Vagina (tissue), 2 donors: ENCODE results near the gene DHX35. TPM values are rescaled to one million over a fixed set of nuclear protein-coding genes. Genes with fewer than 3 reads are reported as not detected.

ENCODE experiments used
- DNase-seq, 2 donors: peaks; one replicate each; pipeline ENCODE4 v3.0.0-alpha.2; 2017; ENCODE audit errors: extremely low spot score in 2 of 2
- H3K27ac ChIP-seq: fragments of 200-600 bp; sonication (generic); one replicate; pipeline ENCODE4 v1.5.1; 2019
- H3K27me3 ChIP-seq: fragments of 200-600 bp; sonication (generic); one replicate; pipeline ENCODE4 v1.5.1; 2019
- H3K36me3 ChIP-seq, 2 donors: fragments of 200-600 bp; sonication (generic); one replicate each; pipeline ENCODE4 v1.5.1; 2017 to 2019
- H3K4me1 ChIP-seq: fragments of 200-600 bp; sonication (generic); one replicate; pipeline ENCODE4 v1.5.1; 2019
- H3K4me3 ChIP-seq, 2 donors: fragments of 200-600 bp; sonication (generic); 1 replicate in 1 of 2; 2 replicates in 1 of 2; pipeline ENCODE4 v1.5.1; 2016 to 2019
- H3K9me3 ChIP-seq: fragments of 200-600 bp; sonication (generic); one replicate; pipeline ENCODE4 v1.5.1; 2019
- POLR2A ChIP-seq, 2 donors: fragments of 450-650 bp; IDR thresholded peaks; one replicate each; pipeline ENCODE4 v1.6.1; 2017; ENCODE audit warnings: antibody characterized with exemption in 2 of 2, mild to moderate bottlenecking in 2 of 2, moderate library complexity in 2 of 2
- POLR2AphosphoS5 ChIP-seq, 2 donors: sonication (generic); formaldehyde crosslinking; IDR thresholded peaks; one replicate each; pipeline ENCODE4 v1.9.0; 2017; ENCODE audit warnings: antibody characterized with exemption in 2 of 2, mild to moderate bottlenecking in 2 of 2, low read depth in 1 of 2; ENCODE audit not compliant: insufficient read depth in 1 of 2
- intact Hi-C: fragments of 100-400 bp; cut with DNase I; formaldehyde crosslinking; loops from one replicate; pipeline ENCODE4 v1.15.1; 2023
- total RNA-seq: library from RNA; depleted of rRNA; stranded (reverse); fragments of >200 nt; gene quantifications from one replicate; pipeline ENCODE4 v1.2.3, GENCODE V29; 2016
- TF ChIP-seq, protein P1 (sequence below), 3 experiments: fragments of 450-650 bp in 2 of 3; fragments of 200-600 bp in 1 of 3; sonication (generic) in 1 of 3; IDR thresholded peaks; one replicate each; pipeline ENCODE4 v1.5.1; 2017 to 2019; ENCODE audit warnings: antibody characterized with exemption in 3 of 3, mild to moderate bottlenecking in 2 of 3, moderate library complexity in 2 of 3

The DHX35 gene
- total RNA-seq, 1 donor from 2014 or later, result 13.0 TPM

- Histone ChIP-seq H3K9me3 (no peaks in the 10 kb centered on the region), H3K4me3 (no peak overlapping the region), H3K36me3 (no peaks in the 10 kb centered on the region), H3K27me3 (no peaks in the 10 kb centered on the region), H3K4me1 (peaks cover 17% of the 10 kb centered on the region), H3K27ac (no peak overlapping the region)
- no peak for DNase-seq
- no peak for TF ChIP-seq POLR2AphosphoS5 (IDR thresholded peaks at IDR 0.05; ENCODE audit: insufficient read depth in 1 of 2, low read depth in 1 of 2)
- TF ChIP-seq POLR2A (IDR thresholded peaks at IDR 0.05), result no peak
- TF ChIP-seq, protein P1, sequence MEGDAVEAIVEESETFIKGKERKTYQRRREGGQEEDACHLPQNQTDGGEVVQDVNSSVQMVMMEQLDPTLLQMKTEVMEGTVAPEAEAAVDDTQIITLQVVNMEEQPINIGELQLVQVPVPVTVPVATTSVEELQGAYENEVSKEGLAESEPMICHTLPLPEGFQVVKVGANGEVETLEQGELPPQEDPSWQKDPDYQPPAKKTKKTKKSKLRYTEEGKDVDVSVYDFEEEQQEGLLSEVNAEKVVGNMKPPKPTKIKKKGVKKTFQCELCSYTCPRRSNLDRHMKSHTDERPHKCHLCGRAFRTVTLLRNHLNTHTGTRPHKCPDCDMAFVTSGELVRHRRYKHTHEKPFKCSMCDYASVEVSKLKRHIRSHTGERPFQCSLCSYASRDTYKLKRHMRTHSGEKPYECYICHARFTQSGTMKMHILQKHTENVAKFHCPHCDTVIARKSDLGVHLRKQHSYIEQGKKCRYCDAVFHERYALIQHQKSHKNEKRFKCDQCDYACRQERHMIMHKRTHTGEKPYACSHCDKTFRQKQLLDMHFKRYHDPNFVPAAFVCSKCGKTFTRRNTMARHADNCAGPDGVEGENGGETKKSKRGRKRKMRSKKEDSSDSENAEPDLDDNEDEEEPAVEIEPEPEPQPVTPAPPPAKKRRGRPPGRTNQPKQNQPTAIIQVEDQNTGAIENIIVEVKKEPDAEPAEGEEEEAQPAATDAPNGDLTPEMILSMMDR (IDR thresholded peaks at IDR 0.05), result no peak
- intact Hi-C loops, result loop anchor here (5.0 to 10.0 kb wide), 2 partner anchors 63 to 120 kb away; partner anchors contain the start of gene FAM83D
Observed at GRCh38 chr20:39047417-39047985, 85.4 kb downstream of the DHX35 start.

GRCh38 chr20:39048000-39048696, 86.0 kb downstream of the DHX35 start:
- Histone ChIP-seq H3K36me3 (no peaks in the 10 kb centered on the region), H3K27me3 (no peaks in the 10 kb centered on the region), H3K9me3 (no peaks in the 10 kb centered on the region), H3K27ac (no peak overlapping the region), H3K4me1 (peaks cover 12% of the 10 kb centered on the region), H3K4me3 (no peak overlapping the region)
- TF ChIP-seq POLR2AphosphoS5 (IDR thresholded peaks at IDR 0.05; ENCODE audit: insufficient read depth in 1 of 2, low read depth in 1 of 2) (peak in 1 of 2 donors; percentile 32), POLR2A (IDR thresholded peaks at IDR 0.05) (no peak)
- TF ChIP-seq, protein P1 (IDR thresholded peaks at IDR 0.05), result peak; percentile 88 to 95 (median 92)
- no peak for DNase-seq
- intact Hi-C loops, result loop anchor here (5.0 to 10.0 kb wide), 2 partner anchors 63 to 121 kb away; partner anchors contain the start of gene FAM83D

DNA sequence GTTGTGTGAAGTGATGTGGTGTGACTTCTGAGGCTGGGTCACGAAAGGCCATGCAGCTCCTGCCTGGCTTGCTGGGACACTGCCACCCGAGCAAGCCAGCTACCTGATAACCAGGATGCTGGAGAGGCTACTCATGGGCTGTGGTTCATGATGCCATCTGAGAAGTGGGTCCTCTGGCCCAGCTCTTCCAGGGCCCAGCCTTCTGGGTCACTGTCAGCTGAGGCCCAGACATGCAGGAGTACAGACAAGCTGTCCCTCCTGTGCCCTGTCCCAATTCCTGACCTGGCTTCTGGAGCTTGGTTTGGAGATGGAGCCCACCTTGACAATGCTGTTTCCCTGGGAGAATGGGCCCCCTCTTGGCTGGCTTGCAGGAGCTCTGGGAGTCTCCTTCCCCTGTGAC, 87.0 kb downstream of the DHX35 start:
- Histone ChIP-seq H3K27ac (no peak overlapping the region), H3K36me3 (no peaks in the 10 kb centered on the region), H3K9me3 (no peaks in the 10 kb centered on the region), H3K27me3 (no peaks in the 10 kb centered on the region), H3K4me3 (peak overlapping the region in 1 of 2 donors; percentile 66), H3K4me1 (peaks cover 12% of the 10 kb centered on the region)
- DNase-seq, result no peak
- intact Hi-C loops, result loop anchor here (5.0 to 10.0 kb wide), 2 partner anchors 64 to 122 kb away; partner anchors contain the start of gene FAM83D
- TF ChIP-seq POLR2A (IDR thresholded peaks at IDR 0.05) (no peak), POLR2AphosphoS5 (IDR thresholded peaks at IDR 0.05; ENCODE audit: insufficient read depth in 1 of 2, low read depth in 1 of 2) (no peak)
- TF ChIP-seq, protein P1 (IDR thresholded peaks at IDR 0.05), result no peak

DNA sequence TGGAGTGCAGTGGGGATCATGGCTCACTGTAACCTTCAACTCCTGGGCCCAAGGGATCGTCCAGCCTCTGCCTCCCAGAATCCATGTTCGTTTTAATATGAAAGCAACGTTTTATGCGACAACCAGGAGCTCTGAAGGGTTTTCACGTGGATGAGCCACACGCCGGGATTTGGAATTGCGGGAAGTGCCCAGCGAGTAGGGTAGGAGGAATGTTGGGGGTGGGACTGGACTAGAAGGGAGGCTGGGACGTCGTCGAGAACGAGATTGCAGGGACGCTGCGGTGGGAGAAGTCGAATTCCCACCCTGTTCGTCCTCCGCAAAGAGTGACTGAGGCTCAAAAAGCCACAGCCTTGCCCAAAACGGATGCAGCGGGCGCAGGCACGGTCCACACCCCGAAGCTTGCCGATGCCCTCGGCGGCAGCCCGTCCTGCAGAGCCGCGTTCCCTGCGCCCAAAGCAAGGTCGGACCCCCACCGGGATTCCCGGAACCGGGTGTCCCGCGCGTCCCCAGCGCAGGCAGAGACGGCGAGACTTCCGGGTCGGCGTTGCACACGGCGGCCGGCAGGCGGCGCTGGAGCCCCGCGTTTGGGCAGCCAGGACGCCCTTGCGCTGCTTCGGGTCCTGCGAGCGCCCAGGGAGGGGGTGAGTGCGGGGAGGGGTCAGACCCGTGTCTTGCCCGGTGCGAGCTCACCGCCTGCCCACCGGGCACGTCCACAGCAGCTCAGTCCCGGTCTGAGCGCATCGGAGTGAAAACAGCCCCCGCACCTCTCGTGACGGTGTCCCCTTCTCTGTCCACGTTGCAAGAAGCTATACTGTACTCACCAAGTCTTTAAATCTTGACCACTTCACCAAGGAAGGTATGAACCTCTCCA, 87.8 kb downstream of the DHX35 start:
- TF ChIP-seq, protein P1 (IDR thresholded peaks at IDR 0.05), result peak; percentile 90 to 100 (median 95)
- TF ChIP-seq POLR2A (IDR thresholded peaks at IDR 0.05) (no peak), POLR2AphosphoS5 (IDR thresholded peaks at IDR 0.05; ENCODE audit: insufficient read depth in 1 of 2, low read depth in 1 of 2) (no peak)
- no peaks in the 10 kb centered on the region for H3K27me3 ChIP-seq
- no peaks in the 10 kb centered on the region for H3K36me3 ChIP-seq
- no peaks in the 10 kb centered on the region for H3K9me3 ChIP-seq
- peak overlapping the region; percentile 74 for H3K27ac ChIP-seq
- H3K4me3 ChIP-seq, result peak overlapping the region; percentile 54 to 66
- peaks cover 12% of the 10 kb centered on the region for H3K4me1 ChIP-seq
- intact Hi-C loops, result loop anchor here (5.0 to 10.0 kb wide), 2 partner anchors 65 to 123 kb away; partner anchors contain the start of gene FAM83D
- no peak for DNase-seq
